Thyroid gland (tissue), 4 donors: ENCODE data around the gene PTPRG.

Experiments
- CTCF ChIP-seq, 6 experiments: fragments of 200-600 bp in 3 of 6; fragments of 450-650 bp in 3 of 6; sonication (generic) in 3 of 6; IDR thresholded peaks; one replicate each; pipeline ENCODE4 v1.5.1; 2016 to 2019; ENCODE audit warnings: antibody characterized with exemption in 6 of 6, mild to moderate bottlenecking in 2 of 6, inconsistent platforms in 1 of 6, moderate library complexity in 1 of 6
- POLR2A ChIP-seq, 2 donors: fragments of 450-650 bp; IDR thresholded peaks; one replicate each; pipeline ENCODE4 v1.6.1; 2017; ENCODE audit warnings: antibody characterized with exemption in 2 of 2, mild to moderate bottlenecking in 2 of 2, moderate library complexity in 1 of 2

- no peak for TF ChIP-seq CTCF (IDR thresholded peaks at IDR 0.05)
- TF ChIP-seq POLR2A (IDR thresholded peaks at IDR 0.05): no peak
These were observed 33.0 kb downstream of the PTPRG start for GRCh38 chr3:61594144-61594963.
